Measurements from ENCODE around the gene PET117.

- TF ChIP-seq POLR2A (IDR thresholded peaks at IDR 0.05; ENCODE audit: low read depth, low read length) = no peak
- TF ChIP-seq TAF1 (IDR thresholded peaks at IDR 0.05; ENCODE audit: low read depth, low read length) = no peak
These were observed 43.2 kb downstream of the PET117 start for GRCh38 chr20:18180815-18181214.

All from GM12891 (cell line).